Prostate gland (tissue), 2 donors: ENCODE data around the gene RPL22L1.

ENCODE experiments used
- POLR2A ChIP-seq: fragments of 450-650 bp; IDR thresholded peaks from one replicate; pipeline ENCODE4 v1.6.1; 2016; ENCODE audit warnings: antibody characterized with exemption, mild to moderate bottlenecking
- TF ChIP-seq, protein P1 (sequence below), 4 experiments: fragments of 200-600 bp in 2 of 4; fragments of 450-650 bp in 2 of 4; sonication (generic) in 2 of 4; IDR thresholded peaks; 1 replicate in 3 of 4; 2 replicates in 1 of 4; pipeline ENCODE4 v1.5.1; 2016 to 2019; ENCODE audit warnings: antibody characterized with exemption in 4 of 4, mild to moderate bottlenecking in 2 of 4, moderate library complexity in 2 of 4

DNA sequence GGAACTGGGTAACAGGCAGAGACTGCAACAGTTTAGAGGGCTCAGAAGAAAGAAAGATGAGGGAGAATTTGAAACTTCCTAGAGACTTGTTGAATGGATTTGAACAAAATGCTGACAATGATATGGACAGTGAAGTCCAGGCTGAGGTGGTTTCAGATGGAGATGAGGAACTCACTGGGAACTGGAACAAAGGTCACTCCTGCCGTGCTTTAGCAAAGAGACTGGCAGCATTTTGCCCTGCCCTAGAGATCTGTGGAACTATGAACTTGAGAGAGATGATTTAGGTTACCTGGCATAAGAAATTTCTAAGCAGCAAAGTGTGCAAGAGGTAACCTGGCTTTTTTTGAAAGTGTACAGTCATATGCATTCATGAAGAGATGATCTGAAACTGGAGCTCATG is 26.8 kb upstream of the RPL22L1 start:
- TF ChIP-seq, protein P1, sequence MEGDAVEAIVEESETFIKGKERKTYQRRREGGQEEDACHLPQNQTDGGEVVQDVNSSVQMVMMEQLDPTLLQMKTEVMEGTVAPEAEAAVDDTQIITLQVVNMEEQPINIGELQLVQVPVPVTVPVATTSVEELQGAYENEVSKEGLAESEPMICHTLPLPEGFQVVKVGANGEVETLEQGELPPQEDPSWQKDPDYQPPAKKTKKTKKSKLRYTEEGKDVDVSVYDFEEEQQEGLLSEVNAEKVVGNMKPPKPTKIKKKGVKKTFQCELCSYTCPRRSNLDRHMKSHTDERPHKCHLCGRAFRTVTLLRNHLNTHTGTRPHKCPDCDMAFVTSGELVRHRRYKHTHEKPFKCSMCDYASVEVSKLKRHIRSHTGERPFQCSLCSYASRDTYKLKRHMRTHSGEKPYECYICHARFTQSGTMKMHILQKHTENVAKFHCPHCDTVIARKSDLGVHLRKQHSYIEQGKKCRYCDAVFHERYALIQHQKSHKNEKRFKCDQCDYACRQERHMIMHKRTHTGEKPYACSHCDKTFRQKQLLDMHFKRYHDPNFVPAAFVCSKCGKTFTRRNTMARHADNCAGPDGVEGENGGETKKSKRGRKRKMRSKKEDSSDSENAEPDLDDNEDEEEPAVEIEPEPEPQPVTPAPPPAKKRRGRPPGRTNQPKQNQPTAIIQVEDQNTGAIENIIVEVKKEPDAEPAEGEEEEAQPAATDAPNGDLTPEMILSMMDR (IDR thresholded peaks at IDR 0.05): no peak
- no peak for TF ChIP-seq POLR2A
